Endothelial cell of umbilical vein (primary cell): ENCODE results near the gene SLC2A6.

ENCODE experiments used
- CTCF ChIP-seq, 2 donors: IDR thresholded peaks; 1 replicate in 1 of 2; 2 replicates in 1 of 2; pipeline ENCODE4 v1.5.1; 2011; ENCODE audit warnings: low read length in 2 of 2, mild to moderate bottlenecking in 2 of 2, moderate library complexity in 2 of 2, control low read depth in 1 of 2, inconsistent platforms in 1 of 2, low read depth in 1 of 2; ENCODE audit not compliant: insufficient read depth in 1 of 2; ENCODE audit errors: extremely low read depth in 1 of 2
- EZH2 ChIP-seq: IDR thresholded peaks from 2 replicates; pipeline ENCODE4 v1.6.1; 2012; ENCODE audit warnings: borderline replicate concordance, low read depth, mild to moderate bottlenecking, moderate library complexity, low read length, inconsistent platforms; ENCODE audit not compliant: severe bottlenecking
- FOS ChIP-seq: IDR thresholded peaks from 2 replicates; pipeline ENCODE4 v1.6.1; 2011; ENCODE audit warnings: mild to moderate bottlenecking, low read length, moderate library complexity, borderline replicate concordance; ENCODE audit not compliant: insufficient read depth
- JUN ChIP-seq: IDR thresholded peaks from 2 replicates; pipeline ENCODE4 v1.6.1; 2011; ENCODE audit warnings: borderline replicate concordance, low read depth; ENCODE audit not compliant: insufficient read length, insufficient read depth
- MAX ChIP-seq: IDR thresholded peaks from 2 replicates; pipeline ENCODE4 v1.6.1; 2011; ENCODE audit not compliant: insufficient read depth, insufficient read length
- MYC ChIP-seq: IDR thresholded peaks from one replicate; pipeline ENCODE4 v1.6.1; 2011; ENCODE audit warnings: mild to moderate bottlenecking, low read depth, low read length
- POLR2A ChIP-seq: IDR thresholded peaks from 2 replicates; pipeline ENCODE4 v1.6.1; 2012; ENCODE audit warnings: low read depth, mild to moderate bottlenecking, control low read depth, low read length
- POLR2AphosphoS5 ChIP-seq: IDR thresholded peaks from 2 replicates; pipeline ENCODE4 v1.6.1; 2012; ENCODE audit warnings: low read depth, mild to moderate bottlenecking, control low read depth, low read length, moderate library complexity; ENCODE audit not compliant: insufficient read depth

GRCh38 chr9:133528001-133528875 is 49.3 kb upstream of the SLC2A6 start:
- TF ChIP-seq MAX: no peak
- TF ChIP-seq POLR2AphosphoS5: no peak
- no peak for TF ChIP-seq CTCF (IDR thresholded peaks at IDR 0.05; ENCODE audit: extremely low read depth in 1 of 2, insufficient read depth in 1 of 2, low read depth in 1 of 2, low read length in 2 of 2)
- no peak for TF ChIP-seq POLR2A
- no peak for TF ChIP-seq FOS
- no peak for TF ChIP-seq EZH2
- no peak for TF ChIP-seq JUN
- TF ChIP-seq MYC: no peak
